ENCODE results near the gene IRF4.

IRF4 gene

GRCh38 chr6:445571-446417 is 54.2 kb downstream of the IRF4 start:
- no peak for DNase-seq

- no peak for DNase-seq
Observed at GRCh38 chr6:446418-447366, 55.1 kb downstream of the IRF4 start.

GRCh38 chr6:447381-448165 is 56.0 kb downstream of the IRF4 start:
- no peak for DNase-seq

GRCh38 chr6:448296-449056 is 56.9 kb downstream of the IRF4 start:
- DNase-seq: no peak

GRCh38 chr6:449057-449430 is 57.5 kb downstream of the IRF4 start:
- DNase-seq: no peak

- no peak for DNase-seq
Observed at GRCh38 chr6:449486-450419, 58.2 kb downstream of the IRF4 start.

DNA sequence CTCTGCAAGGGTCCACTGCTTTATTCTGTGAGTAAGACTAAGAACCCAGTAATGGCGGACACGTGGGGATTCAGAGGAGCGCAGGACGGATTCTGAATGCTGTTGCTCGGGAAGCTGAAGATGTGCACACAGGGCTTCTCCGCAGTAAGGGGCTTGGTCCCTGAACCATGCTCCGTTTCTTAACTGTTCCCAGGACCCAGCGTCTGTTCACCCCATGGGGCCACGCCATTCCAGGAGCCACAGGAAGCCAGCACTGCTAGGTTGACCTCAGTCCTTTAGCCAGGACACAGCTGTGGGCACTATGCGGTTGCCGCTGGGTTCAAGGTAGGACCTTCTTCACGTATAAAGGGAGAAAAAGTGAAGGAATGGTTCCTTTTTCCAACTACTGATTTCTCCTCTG is 59.8 kb downstream of the IRF4 start:
- DNase-seq: no peak

DNA sequence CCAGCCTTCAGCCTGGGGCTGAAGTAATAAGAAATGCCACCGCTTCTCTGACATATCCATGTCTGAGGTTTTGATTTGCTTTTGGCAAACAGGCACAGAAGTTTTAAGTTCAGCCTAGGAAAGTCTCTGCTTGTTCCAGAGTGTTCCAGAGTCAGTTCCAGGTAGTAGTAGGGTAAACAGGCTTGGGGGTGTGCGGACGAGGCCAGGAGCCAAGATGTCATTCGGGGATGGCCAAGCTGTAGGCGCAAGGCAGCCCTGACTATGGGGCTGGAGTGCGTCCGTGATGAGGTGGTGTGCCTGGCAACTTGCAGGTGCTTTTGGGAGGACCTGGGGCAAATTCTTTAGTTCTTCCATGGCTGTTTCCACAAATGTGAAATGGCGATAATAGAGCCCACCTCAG is 60.3 kb downstream of the IRF4 start:
- no peak for DNase-seq

DNA sequence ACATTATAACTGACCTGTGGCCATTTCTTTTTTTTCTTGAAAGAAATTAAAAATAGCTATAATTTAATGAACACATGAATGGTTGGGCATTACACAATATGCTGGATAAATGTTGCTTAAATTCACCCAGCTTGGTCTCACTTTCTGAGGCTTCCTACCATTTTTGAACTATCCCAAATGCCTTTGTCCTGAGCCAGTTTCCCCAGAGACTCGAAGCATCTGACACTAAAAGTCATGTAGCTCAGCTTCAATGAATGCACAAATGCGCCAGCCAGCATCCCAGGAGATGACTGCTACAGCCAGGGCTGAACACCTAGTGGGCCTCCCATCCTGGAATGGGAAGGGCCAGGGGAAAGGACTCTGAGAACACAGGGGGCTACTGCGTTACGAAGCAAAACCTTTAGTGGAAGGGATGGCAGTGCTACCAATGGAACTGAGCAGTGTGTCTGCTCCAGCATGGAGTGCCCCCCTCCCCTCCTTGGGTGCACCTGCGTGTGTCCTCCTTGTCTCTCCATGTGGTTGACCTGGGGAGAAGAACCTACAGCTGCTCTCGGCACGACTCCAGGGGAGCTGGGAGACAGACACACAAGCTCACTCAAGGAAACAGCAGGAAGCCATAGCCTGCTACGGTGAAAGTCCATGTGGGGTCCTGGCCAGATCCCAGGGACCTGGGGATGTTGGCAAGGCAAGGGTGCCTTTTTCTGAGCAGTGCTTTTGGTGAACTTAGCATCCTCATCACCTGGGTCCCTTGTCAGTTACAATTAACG is 60.9 kb downstream of the IRF4 start:
- no peak for DNase-seq

GRCh38 chr6:453152-453551 is 61.6 kb downstream of the IRF4 start:
- no peak for DNase-seq

- DNase-seq: no peak
Observed at GRCh38 chr6:454148-454991, 62.8 kb downstream of the IRF4 start.

DNA sequence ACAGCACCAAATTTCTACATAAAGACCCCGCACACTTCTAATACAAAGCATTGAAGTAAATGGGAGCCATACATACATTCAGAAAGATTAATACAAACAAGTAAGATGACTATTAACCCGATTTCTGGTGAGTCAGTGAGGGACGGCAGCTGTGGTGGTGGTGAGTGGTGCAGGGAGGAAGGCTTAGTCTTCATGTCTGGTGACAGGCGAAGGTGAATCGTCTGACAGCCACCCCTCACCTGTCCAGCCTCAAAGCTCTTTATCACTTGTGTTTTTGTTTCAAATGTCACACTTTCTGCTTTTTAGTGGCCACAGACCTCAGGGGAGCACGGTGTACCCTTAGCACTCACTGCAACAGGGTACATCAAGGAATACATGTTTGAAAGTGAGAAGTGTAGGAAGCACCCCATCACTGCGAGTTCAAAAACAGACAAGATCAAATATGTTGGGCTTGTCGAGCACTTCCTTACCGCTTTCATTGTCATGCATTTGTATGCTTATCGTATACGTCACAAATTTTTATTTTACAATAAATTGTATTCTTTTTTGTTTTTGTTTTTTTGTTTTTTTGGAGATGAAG is 63.5 kb downstream of the IRF4 start:
- no peak for DNase-seq

GRCh38 chr6:455835-456234 is 64.3 kb downstream of the IRF4 start:
- DNase-seq: no peak

DNA sequence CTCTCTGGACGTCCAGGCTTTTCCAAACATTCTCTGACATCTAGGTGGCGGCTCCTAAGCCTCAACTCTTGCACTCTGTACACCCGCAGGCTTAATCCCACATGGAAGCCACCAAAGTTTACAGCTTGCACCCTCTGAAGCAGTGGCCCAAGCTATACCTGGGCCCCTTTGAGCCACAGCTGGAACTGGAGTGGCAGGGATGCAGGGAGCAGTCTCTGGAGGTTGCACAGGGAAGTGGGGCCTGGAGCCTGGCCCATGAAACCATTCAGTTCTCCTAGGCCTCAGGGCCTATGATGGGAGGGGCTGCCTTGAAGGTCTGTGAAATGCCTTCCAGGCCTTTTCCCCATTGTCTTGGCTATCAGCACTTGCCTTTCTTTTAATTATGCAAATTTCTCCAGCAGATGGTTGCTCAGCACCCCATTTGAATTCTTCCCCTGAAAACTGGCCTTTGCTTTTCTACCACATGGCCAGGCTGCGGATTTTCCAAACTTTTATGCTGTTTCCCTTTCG is 64.9 kb downstream of the IRF4 start:
- no peak for DNase-seq

DNA sequence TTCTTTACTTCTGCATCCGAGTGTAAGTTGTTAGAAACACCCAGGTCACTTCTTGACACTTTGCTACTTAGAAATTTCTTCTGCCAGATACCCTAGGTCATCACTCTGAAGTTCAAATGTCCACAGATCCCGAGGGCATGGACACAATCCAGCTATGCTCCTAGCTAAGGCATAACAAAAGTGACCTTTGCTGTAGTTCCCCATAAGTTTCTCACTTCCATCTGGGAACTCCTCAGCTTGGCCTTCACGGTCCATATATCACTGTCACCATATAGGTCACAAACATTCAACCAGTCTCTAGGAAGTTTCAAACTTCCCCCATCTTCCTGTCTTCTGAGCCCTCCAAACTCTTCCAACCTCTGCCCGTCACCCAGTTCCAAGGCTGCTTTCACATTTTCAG is 65.3 kb downstream of the IRF4 start:
- DNase-seq: no peak

Data from kidney glomerular epithelial cell (primary cell).